Measurements from ENCODE around the gene PTPDC1. TPM values are rescaled to one million over a fixed set of nuclear protein-coding genes. Genes with fewer than 3 reads are reported as not detected.
"Not testable (repeated sequence)": the region's sequence is repeated elsewhere in the genome, so short reads cannot be mapped to it uniquely, and the experiment has no call there.

Gene PTPDC1
- total RNA-seq, 1 donor from 2014 or later: 13.0 TPM

- no peak overlapping the region for H3K4me3 ChIP-seq
- intact Hi-C loops (cut with DNase I): no loop called here
- H3K27ac ChIP-seq: no peak overlapping the region
- H3K4me1 ChIP-seq: peaks cover 7% of the 10 kb centered on the region
- TF ChIP-seq CTCF (IDR thresholded peaks at IDR 0.05) (no peak), POLR2A (IDR thresholded peaks at IDR 0.05) (no peak), POLR2AphosphoS5 (IDR thresholded peaks at IDR 0.05; ENCODE audit: insufficient read depth in 1 of 2, low read depth in 1 of 2) (no peak)
- DNase-seq (ENCODE audit: extremely low spot score in 2 of 2): no peak
- no peaks in the 10 kb centered on the region for H3K9me3 ChIP-seq
- no peaks in the 10 kb centered on the region for H3K36me3 ChIP-seq
- H3K27me3 ChIP-seq: no peaks in the 10 kb centered on the region
Observed at GRCh38 chr9:94086486-94087345, 2.5 kb downstream of the PTPDC1 start.

- H3K9me3 ChIP-seq; H3K27me3 ChIP-seq; H3K4me3 ChIP-seq; H3K27ac ChIP-seq; H3K36me3 ChIP-seq; intact Hi-C loops (cut with DNase I); H3K4me1 ChIP-seq; DNase-seq (ENCODE audit: extremely low spot score in 2 of 2): not testable (repeated sequence)
Observed at GRCh38 chr9:94094219-94095145, 10.2 kb downstream of the PTPDC1 start.

GRCh38 chr9:94096819-94097577 lies 12.7 kb downstream of the PTPDC1 start:
- Histone ChIP-seq H3K27me3 (no peaks in the 10 kb centered on the region), H3K9me3 (no peaks in the 10 kb centered on the region), H3K4me3 (no peak overlapping the region), H3K27ac (no peak overlapping the region), H3K4me1 (no peaks in the 10 kb centered on the region), H3K36me3 (no peaks in the 10 kb centered on the region)
- intact Hi-C loops (cut with DNase I): no loop called here
- no peak for DNase-seq (ENCODE audit: extremely low spot score in 2 of 2)
- TF ChIP-seq POLR2A (IDR thresholded peaks at IDR 0.05): no peak
- TF ChIP-seq POLR2AphosphoS5 (IDR thresholded peaks at IDR 0.05; ENCODE audit: insufficient read depth in 1 of 2, low read depth in 1 of 2): peak in 1 of 2 donors; percentile 73
- TF ChIP-seq CTCF (IDR thresholded peaks at IDR 0.05): no peak

- intact Hi-C loops (cut with DNase I): no loop called here
- Histone ChIP-seq H3K4me1 (no peaks in the 10 kb centered on the region), H3K36me3 (no peaks in the 10 kb centered on the region), H3K9me3 (no peaks in the 10 kb centered on the region), H3K27ac (no peak overlapping the region), H3K27me3 (no peaks in the 10 kb centered on the region), H3K4me3 (no peak overlapping the region)
- DNase-seq (ENCODE audit: extremely low spot score in 2 of 2): no peak
- TF ChIP-seq POLR2A (IDR thresholded peaks at IDR 0.05): no peak
- no peak for TF ChIP-seq CTCF (IDR thresholded peaks at IDR 0.05)
- no peak for TF ChIP-seq POLR2AphosphoS5 (IDR thresholded peaks at IDR 0.05; ENCODE audit: insufficient read depth in 1 of 2, low read depth in 1 of 2)
Observed at GRCh38 chr9:94097788-94098414, 13.6 kb downstream of the PTPDC1 start.
